NB4 (cell line): ENCODE results near the gene ZBTB12.

Experiments used
- POLR2A ChIP-seq: IDR thresholded peaks from 2 replicates; pipeline ENCODE4 v1.6.1; 2011; ENCODE audit warnings: mild to moderate bottlenecking; ENCODE audit not compliant: insufficient read length; ENCODE audit errors: extremely low read depth
- TF ChIP-seq, protein P1 (sequence below): IDR thresholded peaks from one replicate; pipeline ENCODE4 v1.5.1; 2012; ENCODE audit warnings: low read depth, low read length

DNA sequence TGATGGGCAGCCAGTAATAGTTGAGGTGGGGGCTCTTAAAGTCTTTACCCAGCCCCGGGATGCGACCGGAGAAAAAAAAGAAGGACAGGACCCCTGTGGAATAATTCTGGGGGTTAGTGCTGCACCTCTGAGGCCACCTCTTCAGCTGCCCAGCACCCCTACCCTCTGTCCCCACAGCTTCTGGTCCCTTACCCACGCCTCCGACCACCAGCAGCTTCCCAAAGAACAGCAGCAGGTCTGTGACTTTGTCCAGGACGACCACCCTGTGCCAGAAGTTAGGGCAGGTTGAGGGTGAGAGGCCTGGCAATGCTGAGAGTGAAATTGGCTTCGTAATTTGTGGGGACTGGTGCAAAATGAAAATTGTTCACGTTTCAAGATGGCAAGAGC, 37.1 kb downstream of the ZBTB12 start:
- TF ChIP-seq, protein P1, sequence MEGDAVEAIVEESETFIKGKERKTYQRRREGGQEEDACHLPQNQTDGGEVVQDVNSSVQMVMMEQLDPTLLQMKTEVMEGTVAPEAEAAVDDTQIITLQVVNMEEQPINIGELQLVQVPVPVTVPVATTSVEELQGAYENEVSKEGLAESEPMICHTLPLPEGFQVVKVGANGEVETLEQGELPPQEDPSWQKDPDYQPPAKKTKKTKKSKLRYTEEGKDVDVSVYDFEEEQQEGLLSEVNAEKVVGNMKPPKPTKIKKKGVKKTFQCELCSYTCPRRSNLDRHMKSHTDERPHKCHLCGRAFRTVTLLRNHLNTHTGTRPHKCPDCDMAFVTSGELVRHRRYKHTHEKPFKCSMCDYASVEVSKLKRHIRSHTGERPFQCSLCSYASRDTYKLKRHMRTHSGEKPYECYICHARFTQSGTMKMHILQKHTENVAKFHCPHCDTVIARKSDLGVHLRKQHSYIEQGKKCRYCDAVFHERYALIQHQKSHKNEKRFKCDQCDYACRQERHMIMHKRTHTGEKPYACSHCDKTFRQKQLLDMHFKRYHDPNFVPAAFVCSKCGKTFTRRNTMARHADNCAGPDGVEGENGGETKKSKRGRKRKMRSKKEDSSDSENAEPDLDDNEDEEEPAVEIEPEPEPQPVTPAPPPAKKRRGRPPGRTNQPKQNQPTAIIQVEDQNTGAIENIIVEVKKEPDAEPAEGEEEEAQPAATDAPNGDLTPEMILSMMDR: no peak
- no peak for TF ChIP-seq POLR2A
